SW 1271 (cell line): Measurements from ENCODE around the gene PKP1.
"Not testable (repeated sequence)": the region's sequence is repeated elsewhere in the genome, so short reads cannot be mapped to it uniquely, and the experiment has no call there.

Experiments
- DNase-seq, 2 experiments: peaks; one replicate each; lab custom pipeline; 2025; lab: John Stamatoyannopoulos, UW

Gene PKP1, protein sequence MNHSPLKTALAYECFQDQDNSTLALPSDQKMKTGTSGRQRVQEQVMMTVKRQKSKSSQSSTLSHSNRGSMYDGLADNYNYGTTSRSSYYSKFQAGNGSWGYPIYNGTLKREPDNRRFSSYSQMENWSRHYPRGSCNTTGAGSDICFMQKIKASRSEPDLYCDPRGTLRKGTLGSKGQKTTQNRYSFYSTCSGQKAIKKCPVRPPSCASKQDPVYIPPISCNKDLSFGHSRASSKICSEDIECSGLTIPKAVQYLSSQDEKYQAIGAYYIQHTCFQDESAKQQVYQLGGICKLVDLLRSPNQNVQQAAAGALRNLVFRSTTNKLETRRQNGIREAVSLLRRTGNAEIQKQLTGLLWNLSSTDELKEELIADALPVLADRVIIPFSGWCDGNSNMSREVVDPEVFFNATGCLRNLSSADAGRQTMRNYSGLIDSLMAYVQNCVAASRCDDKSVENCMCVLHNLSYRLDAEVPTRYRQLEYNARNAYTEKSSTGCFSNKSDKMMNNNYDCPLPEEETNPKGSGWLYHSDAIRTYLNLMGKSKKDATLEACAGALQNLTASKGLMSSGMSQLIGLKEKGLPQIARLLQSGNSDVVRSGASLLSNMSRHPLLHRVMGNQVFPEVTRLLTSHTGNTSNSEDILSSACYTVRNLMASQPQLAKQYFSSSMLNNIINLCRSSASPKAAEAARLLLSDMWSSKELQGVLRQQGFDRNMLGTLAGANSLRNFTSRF

DNA sequence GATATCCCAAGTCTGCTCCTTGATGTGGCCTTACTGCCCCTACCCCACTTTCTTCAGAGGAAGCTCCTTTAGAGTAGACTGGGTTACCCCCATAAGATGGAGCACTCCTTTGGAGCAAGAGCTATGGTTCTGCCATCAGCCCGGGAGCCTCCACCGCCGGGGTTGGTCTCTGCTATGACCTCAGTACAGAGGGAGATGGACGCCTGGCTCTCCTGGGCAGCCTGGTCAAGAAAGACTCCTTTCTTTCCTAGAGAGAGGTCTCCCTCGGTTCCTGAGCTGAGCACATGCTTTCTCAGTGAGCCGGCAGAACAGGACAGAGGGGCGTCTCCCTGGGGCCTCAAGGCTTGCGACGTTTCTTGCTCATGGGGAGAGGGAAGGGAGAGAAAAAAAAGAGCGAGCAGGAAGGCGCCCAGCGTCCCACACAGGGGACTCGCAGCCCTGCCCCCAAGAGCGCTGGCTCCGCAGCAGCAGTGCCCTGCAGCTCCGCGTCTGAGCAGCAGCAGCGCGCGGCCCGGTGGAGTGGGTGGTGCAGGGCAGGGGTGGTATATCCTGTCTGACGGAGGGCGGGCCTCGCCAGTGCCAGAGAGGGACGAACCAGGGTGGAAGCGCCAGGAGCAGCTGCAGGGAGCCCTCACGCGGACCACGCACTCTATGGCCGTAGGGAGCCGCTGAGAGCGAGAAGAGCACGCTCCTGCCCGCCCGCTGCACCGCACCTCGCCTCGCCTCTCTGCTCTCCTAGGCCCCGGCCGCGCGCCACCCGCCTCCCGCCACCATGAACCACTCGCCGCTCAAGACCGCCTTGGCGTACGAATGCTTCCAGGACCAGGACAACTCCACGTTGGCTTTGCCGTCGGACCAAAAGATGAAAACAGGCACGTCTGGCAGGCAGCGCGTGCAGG is at the start of gene PKP1:
PKP1 (plus strand) TSS at position 576 of the 899 bp plus-strand sequence; CDS start at position 773, 197 bp downstream.
- DNase-seq: no peak

DNA sequence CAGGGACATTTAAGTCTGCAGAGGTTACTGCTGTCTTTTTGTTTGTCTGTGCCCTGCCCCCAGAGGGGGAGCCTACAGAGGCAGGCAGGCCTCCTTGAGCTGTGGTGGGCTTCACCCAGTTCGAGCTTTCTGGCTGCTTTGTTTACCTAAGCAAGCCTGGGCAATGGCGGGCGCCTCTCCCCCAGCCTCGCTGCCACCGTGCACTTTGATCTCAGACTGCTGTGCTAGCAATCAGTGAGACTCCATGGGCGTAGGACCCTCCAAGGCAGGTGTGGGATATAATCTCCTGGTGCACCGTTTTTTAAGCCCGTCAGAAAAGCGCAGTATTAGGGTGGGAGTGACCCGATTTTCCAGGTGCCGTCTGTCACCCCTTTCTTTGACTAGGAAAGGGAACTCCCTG is 43.7 kb upstream of the PKP1 start:
- DNase-seq: not testable (repeated sequence)

- no peak for DNase-seq
These were observed 43.1 kb upstream of the PKP1 start for GRCh38 chr1:201240171-201240570.

DNA sequence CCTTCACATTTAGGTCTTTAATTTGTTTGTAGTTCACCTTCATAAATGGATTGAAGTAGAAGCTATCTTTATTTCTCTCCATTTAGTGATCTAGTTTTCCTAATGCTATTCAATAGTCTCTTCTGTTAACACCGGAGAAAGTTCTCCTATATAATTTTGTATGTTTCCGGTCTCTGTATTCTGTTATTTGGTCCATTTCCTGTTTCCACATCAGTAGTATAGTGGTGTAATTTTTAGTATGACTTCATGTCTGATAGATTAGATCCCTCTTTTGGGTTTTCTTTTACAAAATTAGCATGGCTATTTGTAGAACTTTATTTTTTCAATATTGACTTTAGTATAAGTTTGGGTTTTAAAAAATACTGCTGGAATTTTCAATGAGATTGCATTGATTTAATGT is 41.6 kb upstream of the PKP1 start:
- no peak for DNase-seq

GRCh38 chr1:201245082-201245481 is 38.2 kb upstream of the PKP1 start:
- no peak for DNase-seq

GRCh38 chr1:201248721-201249559 is 34.4 kb upstream of the PKP1 start:
- no peak for DNase-seq

DNA sequence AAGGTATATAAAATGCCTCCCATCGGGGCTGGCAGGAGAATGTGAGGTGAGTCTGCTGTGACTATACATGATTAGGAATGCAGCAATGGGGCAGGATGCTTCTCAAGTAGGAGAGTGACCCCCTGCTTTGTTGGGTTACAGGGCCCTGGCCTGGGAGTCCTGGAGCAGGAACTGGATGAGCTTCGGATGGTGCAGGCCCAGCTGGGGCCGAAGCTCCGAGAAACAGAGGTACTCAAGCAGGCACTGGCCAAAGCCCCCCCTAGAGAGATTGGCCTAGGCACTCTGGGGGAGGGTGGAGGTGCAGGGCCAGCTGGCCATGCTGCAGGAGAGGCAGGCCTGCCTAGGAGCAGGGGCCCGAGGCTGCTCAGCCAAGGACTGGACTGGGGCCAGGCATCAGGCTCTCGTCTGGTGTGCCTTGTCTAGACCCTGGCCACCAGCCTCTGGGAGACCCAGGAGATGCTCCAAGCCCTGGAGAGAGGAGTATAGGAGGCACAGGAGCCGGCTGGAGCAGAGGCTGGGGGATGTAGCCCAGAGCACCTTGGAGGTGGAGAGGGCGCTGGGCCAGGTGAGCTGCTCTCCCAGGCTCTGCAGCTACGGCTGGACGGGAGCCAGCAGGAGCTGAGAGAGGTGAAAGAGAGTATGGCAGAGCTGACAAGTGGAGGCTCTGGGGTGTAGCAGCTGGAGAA is 32.8 kb upstream of the PKP1 start:
- DNase-seq: no peak

- no peak for DNase-seq
These were observed 31.9 kb upstream of the PKP1 start for GRCh38 chr1:201251411-201251810.

- DNase-seq: no peak
These were observed 31.4 kb upstream of the PKP1 start for GRCh38 chr1:201251851-201252430.

GRCh38 chr1:201252944-201253371 is 30.3 kb upstream of the PKP1 start:
- no peak for DNase-seq

DNA sequence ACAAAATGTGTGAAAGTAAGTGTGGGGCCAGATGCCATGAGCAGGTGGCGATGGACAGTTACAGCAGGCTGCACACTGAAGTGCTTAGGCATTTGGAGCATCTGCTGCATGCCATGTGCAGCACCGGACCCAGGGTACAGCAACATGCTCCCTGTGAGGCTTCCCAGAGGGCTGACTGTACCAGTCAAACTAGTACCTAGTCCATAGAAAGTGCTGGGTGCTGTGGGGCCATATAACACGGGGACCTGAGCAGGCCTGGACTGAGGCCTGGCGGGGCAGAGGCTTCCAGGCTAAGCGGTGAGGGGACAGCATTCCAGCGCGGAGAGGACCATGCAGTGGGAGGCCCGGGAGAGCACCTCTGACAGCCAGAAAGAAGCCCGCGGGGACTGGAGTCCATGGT is 29.9 kb upstream of the PKP1 start:
- no peak for DNase-seq

GRCh38 chr1:201253906-201254624 is 29.2 kb upstream of the PKP1 start:
- no peak for DNase-seq

DNA sequence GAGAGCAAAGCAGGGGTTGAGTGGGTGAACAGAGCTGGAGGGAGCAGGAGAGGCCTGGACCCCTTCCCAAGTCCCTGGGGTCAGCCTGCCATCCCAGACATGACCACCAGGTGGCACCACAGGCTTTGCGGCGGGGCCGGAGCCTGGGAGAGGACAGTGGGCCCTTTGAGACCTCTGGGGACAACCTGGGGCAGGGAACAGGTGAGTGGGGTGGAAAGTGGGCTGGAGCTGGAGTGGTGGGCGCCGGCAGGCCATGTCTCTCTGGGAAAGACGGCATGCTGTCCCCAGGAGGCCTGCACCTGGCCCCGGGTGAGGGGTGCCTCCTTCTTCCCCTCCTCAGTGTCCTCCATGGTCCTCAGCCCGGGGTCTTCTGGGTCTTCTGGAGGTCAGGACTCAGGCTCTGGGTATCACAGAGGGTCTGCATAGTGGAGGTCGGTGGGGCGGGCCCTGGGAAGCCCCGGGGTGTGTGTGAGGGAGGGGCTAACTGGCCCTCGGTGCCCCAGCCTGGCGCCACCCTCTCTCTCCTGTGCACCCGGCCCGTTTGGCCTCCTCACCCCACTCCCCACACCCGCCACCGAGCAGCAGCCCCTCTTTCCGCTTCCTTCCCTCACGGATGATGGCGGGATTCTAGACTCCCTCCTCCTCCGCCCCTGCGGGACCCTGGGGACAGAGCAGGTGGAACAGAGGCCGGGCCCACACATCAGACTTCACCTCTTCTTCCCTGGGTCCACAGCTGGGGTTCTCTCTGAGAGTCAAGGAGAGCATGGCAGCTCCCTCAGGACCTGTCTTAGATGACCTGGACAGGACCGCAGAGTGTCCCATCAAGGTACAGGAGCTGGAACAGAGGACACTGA is 28.5 kb upstream of the PKP1 start:
- DNase-seq: no peak

DNA sequence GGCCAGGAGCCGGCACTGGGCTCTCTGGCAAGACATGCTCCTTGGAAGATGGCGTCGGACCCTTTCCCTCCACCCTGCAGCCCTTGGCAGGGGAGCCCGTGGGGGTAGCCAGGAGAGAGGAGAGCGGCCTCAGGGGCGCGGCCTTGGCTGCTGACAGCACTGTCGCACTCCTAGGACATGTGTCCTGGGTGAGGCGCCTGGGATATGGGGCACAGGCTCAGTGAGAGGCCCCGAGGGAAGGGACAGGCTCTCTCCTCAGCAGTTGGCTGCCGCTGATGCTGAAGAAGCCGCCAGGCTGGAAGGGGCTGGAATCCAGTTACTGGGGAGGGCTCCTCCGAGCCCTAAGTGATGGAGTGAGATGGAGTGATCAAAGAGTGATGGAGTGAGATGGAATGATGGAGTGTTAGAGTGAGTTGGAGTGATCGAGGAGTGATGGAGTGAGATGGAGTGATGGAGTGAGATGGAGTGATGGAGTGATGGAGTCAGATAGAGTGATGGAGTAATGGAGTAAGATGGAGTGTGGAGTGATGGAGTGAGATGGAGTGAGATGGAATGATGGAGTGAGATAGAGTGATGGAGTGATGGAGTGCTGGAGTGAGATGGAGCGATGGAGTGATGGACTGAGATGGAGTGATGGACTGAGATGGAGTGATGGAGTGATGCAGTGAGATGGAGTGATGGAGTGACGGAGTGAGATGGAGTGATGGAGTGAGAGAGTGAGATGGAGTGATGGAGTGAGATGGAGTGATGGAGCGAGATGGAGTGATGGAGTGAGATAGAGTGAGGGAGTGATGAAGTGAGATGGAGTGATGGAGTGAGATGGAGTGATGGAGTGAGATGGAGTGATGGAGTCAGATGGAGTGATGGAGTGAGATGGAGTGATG is 27.6 kb upstream of the PKP1 start:
- DNase-seq: no peak

DNA sequence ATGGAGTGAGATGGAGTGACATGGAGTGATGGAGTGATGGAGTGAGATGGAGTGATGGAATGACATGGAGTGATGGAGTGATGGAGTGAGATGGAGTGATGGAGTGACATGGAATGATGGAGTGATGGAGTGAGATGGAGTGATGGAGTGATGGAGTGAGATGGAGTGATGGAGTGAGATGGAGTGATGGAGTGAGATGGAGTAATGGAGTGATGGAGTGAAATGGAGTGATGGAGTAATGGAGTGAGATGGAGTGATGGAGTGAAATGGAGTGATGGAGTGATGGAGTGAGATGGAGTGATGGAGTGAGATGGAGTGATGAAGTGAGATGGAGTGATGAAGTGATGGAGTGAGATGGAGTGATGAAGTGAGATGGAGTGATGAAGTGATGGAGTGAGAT is 25.2 kb upstream of the PKP1 start:
- not testable (repeated sequence) for DNase-seq

DNA sequence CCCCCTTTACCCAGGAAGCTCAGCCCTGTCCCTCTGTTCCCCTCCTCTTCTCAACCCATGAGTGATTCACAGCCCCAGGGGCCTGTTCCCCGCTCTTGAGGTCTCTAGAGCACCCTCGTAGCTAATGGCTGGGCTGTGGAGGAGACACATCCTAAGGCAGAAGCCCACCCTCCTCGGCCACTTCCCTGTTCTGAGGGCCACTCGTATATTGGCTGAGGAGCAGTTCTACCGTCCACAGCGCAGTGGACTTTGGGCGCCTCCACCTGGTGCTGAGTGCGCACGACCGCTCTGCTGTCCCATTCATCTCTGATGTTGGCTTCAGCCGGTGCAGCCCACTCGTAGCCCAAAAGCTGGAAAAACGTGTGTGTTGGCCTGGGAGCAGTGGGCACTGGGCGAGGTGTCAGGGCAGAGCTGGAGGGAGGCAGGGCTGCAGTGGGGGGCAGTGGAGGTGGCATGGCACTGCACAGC is 24.5 kb upstream of the PKP1 start:
- DNase-seq: no peak

GRCh38 chr1:201259476-201260235 is 23.6 kb upstream of the PKP1 start:
- DNase-seq: no peak
